ENCODE data around the gene MAP6. TPM values are rescaled to one million over a fixed set of nuclear protein-coding genes. Genes with fewer than 3 reads are reported as not detected.
A peak's percentile ranks its signal among the peaks of the same experiment; 100 is the strongest.

Gene MAP6
- total and polyA plus RNA-seq, 2 of the 13 experiments (the other 11 are each of a cell fraction or from before 2014, with no cell fraction given) = 0.04 TPM; not detected in 1

DNA sequence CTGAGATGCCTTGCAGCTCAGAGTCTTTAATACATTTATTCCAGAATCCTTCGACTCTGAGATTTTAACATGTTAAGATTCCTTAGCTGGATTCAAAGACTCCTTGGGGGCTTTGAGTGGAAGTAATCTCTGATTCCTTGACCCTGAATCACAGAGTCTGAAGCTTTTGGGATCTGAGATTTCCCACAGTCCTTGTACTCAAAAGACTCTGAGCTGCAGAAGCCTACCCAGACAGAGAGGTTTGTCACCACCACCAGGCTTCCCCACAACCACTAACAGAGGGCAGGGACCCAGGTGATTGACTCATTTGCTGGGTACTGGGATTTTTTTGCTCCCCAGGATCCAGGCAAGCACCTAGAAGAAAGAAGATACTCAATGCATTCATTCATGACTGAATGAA, 108.2 kb downstream of the MAP6 start:
- Histone ChIP-seq H3K9me3 (ENCODE audit: low read length) (no peaks in the 10 kb centered on the region), H3K4me2 (ENCODE audit: low read depth, low read length) (no peak overlapping the region), H3K79me2 (ENCODE audit: insufficient read depth, low read length) (peaks cover 25% of the 10 kb centered on the region), H3K27me3 (ENCODE audit: control insufficient read depth in 1 of 2, insufficient read depth in 2 of 2, low read length in 2 of 2) (no peaks in the 10 kb centered on the region; a peak in 1 of 5 replicates), H3K9ac (ENCODE audit: insufficient read depth, low read depth, low read length) (no peak overlapping the region), H3K27ac (ENCODE audit: extremely low read length, insufficient read depth, low read length) (no peak overlapping the region), H3K36me3 (replicated peaks in 1 of 2; ENCODE audit: control insufficient read depth in 1 of 2, insufficient read depth in 2 of 2, low read length in 2 of 2) (no peaks in the 10 kb centered on the region), H4K20me1 (ENCODE audit: insufficient read depth, low read length) (no peaks in the 10 kb centered on the region), H3K4me3 (replicated peaks in 1 of 3; ENCODE audit: insufficient read depth in 1 of 3, low read depth in 2 of 3, low read length in 3 of 3) (no peak overlapping the region), H2AFZ (ENCODE audit: low read length) (no peak overlapping the region), H3K4me1 (ENCODE audit: insufficient read depth, low read length) (peaks cover 67% of the 10 kb centered on the region)
- no peak for TF ChIP-seq MTF2 (CRISPR knock-in tag; IDR thresholded peaks at IDR 0.05; ENCODE audit: borderline replicate concordance)
- TF ChIP-seq, protein P1, sequence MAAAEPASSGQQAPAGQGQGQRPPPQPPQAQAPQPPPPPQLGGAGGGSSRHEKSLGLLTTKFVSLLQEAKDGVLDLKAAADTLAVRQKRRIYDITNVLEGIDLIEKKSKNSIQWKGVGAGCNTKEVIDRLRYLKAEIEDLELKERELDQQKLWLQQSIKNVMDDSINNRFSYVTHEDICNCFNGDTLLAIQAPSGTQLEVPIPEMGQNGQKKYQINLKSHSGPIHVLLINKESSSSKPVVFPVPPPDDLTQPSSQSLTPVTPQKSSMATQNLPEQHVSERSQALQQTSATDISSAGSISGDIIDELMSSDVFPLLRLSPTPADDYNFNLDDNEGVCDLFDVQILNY (CRISPR knock-in tag; conservative IDR thresholded peaks at IDR 0.05) = no peak
- no peak for TF ChIP-seq ZNF776 (CRISPR knock-in tag; IDR thresholded peaks at IDR 0.05)
- no peak for TF ChIP-seq YY1 (IDR thresholded peaks at IDR 0.05; ENCODE audit: insufficient read depth, insufficient replicate concordance, low read depth, low read length)
- 11% methylated on average over 1 of the region's 1 CpG for WGBS (ENCODE audit: low lambda C conversion rate)
- ATAC-seq (no peak), DNase-seq (ENCODE audit: low spot score) (no peak), FAIRE-seq (no peak)
- POLR2A ChIA-PET = interaction anchor here (0.8 kb wide), 1 partner anchor 161 kb away, joined by 3 read pairs; no protein-coding TSS in a partner anchor
- CTCF ChIA-PET (ENCODE audit: low intra/inter-chr PET ratio, low total read pairs) = no interaction called here
- BruUV-seq (replicated peaks) = no TSS peak
- intact Hi-C loops (cut with micrococcal nuclease; ENCODE audit: unreplicated experiment) = no loop called here
- in situ Hi-C loops (cut with HindIII; ENCODE audit: extremely low pct_ligation_motif_present, low pct_unique_long_range_greater_than_20kb) = no loop called here

DNA sequence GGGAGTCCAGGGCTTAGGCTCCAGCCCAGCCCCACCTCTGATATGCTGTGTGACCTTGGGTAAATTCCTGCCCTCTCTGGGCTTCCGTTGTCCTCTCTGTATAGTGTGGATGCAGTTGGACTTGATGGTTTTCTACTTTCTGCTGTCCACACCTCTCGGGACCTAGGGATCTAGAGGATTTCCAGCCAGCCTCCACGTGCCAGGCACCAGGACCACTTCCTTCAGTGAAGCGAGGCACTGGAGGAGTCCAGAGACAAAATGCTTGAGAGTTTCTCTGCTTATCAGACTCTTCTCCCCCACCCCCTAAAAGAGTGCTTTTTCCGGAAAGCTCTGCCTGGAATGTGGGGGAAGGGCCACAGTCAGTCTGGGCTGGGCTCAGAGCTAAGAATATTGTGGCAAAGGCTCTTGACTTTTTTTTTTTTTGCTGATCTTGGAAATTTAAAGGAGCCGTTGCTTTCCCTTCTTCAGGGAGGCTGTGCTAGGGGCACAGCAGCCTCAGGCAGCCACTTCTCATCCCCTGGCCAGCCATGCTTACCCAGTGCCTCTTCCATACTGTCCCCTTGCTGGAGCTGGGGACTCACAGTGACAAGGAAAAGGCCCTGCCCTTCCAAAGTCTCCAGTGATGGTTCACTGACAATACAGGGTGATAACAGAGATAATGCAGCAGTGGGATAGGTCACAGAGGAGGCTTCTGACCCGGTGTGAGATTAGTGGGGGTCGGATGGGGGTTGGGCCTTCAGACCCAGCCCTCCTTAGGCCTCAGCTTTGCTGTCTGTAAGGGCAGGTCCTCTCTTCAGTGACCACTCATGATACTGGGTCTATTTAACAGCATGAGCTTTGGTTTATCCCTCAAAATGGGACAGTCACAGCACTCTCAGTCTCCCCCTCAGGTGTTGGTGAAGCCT, 109.6 kb downstream of the MAP6 start:
- H3K36me3 ChIP-seq (replicated peaks in 1 of 2; ENCODE audit: control insufficient read depth in 1 of 2, insufficient read depth in 2 of 2, low read length in 2 of 2) = no peaks in the 10 kb centered on the region
- no peaks in the 10 kb centered on the region for H3K9me3 ChIP-seq (ENCODE audit: low read length)
- H3K4me3 ChIP-seq (replicated peaks in 1 of 3; ENCODE audit: insufficient read depth in 1 of 3, low read depth in 2 of 3, low read length in 3 of 3) = no peak overlapping the region
- intact Hi-C loops (cut with micrococcal nuclease; ENCODE audit: unreplicated experiment) = no loop called here
- no peaks in the 10 kb centered on the region; a peak in 1 of 5 replicates for H3K27me3 ChIP-seq (ENCODE audit: control insufficient read depth in 1 of 2, insufficient read depth in 2 of 2, low read length in 2 of 2)
- peak overlapping the region; percentile 40; the same call in 1 of the 2 replicates for H3K4me2 ChIP-seq (ENCODE audit: low read depth, low read length)
- FAIRE-seq (no peak), DNase-seq (ENCODE audit: low spot score) (no peak), ATAC-seq (no peak)
- H2AFZ ChIP-seq (ENCODE audit: low read length) = peak overlapping the region; percentile 31
- POLR2A ChIA-PET = no interaction called here
- H3K79me2 ChIP-seq (ENCODE audit: insufficient read depth, low read length) = peaks cover 19% of the 10 kb centered on the region
- no peak overlapping the region for H3K27ac ChIP-seq (ENCODE audit: extremely low read length, insufficient read depth, low read length)
- peaks cover 64% of the 10 kb centered on the region for H3K4me1 ChIP-seq (ENCODE audit: insufficient read depth, low read length)
- no TSS peak for BruUV-seq (replicated peaks)
- no peak overlapping the region for H3K9ac ChIP-seq (ENCODE audit: insufficient read depth, low read depth, low read length)
- in situ Hi-C loops (cut with HindIII; ENCODE audit: extremely low pct_ligation_motif_present, low pct_unique_long_range_greater_than_20kb) = no loop called here
- 31% methylated on average over 7 of the region's 8 CpGs for WGBS (ENCODE audit: low lambda C conversion rate)
- H4K20me1 ChIP-seq (ENCODE audit: insufficient read depth, low read length) = no peaks in the 10 kb centered on the region
- CTCF ChIA-PET (ENCODE audit: low intra/inter-chr PET ratio, low total read pairs) = no interaction called here
- TF ChIP-seq, protein P2, sequence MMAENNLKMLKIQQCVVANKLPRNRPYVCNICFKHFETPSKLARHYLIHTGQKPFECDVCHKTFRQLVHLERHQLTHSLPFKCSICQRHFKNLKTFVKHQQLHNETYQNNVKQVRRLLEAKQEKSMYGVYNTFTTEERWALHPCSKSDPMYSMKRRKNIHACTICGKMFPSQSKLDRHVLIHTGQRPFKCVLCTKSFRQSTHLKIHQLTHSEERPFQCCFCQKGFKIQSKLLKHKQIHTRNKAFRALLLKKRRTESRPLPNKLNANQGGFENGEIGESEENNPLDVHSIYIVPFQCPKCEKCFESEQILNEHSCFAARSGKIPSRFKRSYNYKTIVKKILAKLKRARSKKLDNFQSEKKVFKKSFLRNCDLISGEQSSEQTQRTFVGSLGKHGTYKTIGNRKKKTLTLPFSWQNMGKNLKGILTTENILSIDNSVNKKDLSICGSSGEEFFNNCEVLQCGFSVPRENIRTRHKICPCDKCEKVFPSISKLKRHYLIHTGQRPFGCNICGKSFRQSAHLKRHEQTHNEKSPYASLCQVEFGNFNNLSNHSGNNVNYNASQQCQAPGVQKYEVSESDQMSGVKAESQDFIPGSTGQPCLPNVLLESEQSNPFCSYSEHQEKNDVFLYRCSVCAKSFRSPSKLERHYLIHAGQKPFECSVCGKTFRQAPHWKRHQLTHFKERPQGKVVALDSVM (CRISPR knock-in tag; IDR thresholded peaks at IDR 0.05) = no peak
- no peak for TF ChIP-seq ZNF672 (CRISPR knock-in tag; IDR thresholded peaks at IDR 0.05)
- no peak for TF ChIP-seq FIP1L1 (IDR thresholded peaks at IDR 0.05; ENCODE audit: borderline replicate concordance, insufficient read depth, low read depth, low read length)
- TF ChIP-seq, protein P3, sequence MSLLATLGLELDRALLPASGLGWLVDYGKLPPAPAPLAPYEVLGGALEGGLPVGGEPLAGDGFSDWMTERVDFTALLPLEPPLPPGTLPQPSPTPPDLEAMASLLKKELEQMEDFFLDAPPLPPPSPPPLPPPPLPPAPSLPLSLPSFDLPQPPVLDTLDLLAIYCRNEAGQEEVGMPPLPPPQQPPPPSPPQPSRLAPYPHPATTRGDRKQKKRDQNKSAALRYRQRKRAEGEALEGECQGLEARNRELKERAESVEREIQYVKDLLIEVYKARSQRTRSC (CRISPR knock-in tag; IDR thresholded peaks at IDR 0.05; ENCODE audit: low read depth) = no peak
- no peak for TF ChIP-seq ZNF556 (CRISPR knock-in tag; IDR thresholded peaks at IDR 0.05; ENCODE audit: borderline replicate concordance)
- no peak for TF ChIP-seq ETV6 (CRISPR knock-in tag; conservative IDR thresholded peaks at IDR 0.05)
- no peak for TF ChIP-seq SIN3A (IDR thresholded peaks at IDR 0.05; ENCODE audit: borderline replicate concordance, low read depth, low read length)
- TF ChIP-seq GTF2F1 (IDR thresholded peaks at IDR 0.05; ENCODE audit: low read length) = no peak
- TF ChIP-seq MED13 (CRISPR knock-in tag; IDR thresholded peaks at IDR 0.05) = no peak
- no peak for TF ChIP-seq PRPF4 (IDR thresholded peaks at IDR 0.05; ENCODE audit: low read depth, low read length, poor library complexity, severe bottlenecking)
